SU-DHL-6 (cell line): Measurements from ENCODE around the gene RYR2.

Source experiments
- H2AFZ ChIP-seq: fragments of 200-600 bp; sonication (generic); 2 replicates; pipeline ENCODE4 v1.6.1; 2014; ENCODE audit warnings: low read depth, mild to moderate bottlenecking, moderate library complexity, mixed read lengths, antibody characterized with exemption, low read length; ENCODE audit not compliant: severe bottlenecking
- H3F3A ChIP-seq: fragments of 200-600 bp; shearing (Covaris generic); 2 replicates; pipeline ENCODE4 v1.6.0; 2016; ENCODE audit warnings: antibody characterized with exemption, mild to moderate bottlenecking; ENCODE audit not compliant: insufficient read depth
- H3K27ac ChIP-seq: fragments of 200-600 bp; sonication (generic); 2 replicates; pipeline ENCODE4 v1.5.1; 2016; ENCODE audit warnings: low read depth, mild to moderate bottlenecking, low read length, moderate library complexity, mixed read lengths
- H3K27me3 ChIP-seq: fragments of 200-600 bp; sonication (generic), shearing (Covaris generic); 2 replicates; pipeline ENCODE4 v1.6.0; 2014; ENCODE audit warnings: mild to moderate bottlenecking, low read length
- H3K36me3 ChIP-seq: fragments of 200-600 bp; sonication (generic); 2 replicates; pipeline ENCODE4 v1.6.1; 2014; ENCODE audit warnings: mild to moderate bottlenecking, low read length, mixed read lengths
- H3K4me2 ChIP-seq: fragments of 300-600, 200-600 bp; shearing (Covaris generic), sonication (generic); 2 replicates; pipeline ENCODE4 v1.6.0; 2014; ENCODE audit warnings: low read length, low read depth, mild to moderate bottlenecking; ENCODE audit not compliant: poor library complexity, severe bottlenecking
- H3K4me3 ChIP-seq: fragments of 200-600 bp; sonication (generic); 2 replicates; pipeline ENCODE4 v1.5.1; 2014; ENCODE audit warnings: antibody characterized with exemption, low read length, mild to moderate bottlenecking, mixed read lengths; ENCODE audit not compliant: insufficient read depth, poor library complexity, severe bottlenecking
- H3K79me2 ChIP-seq: fragments of 200-600 bp; sonication (generic); 2 replicates; pipeline ENCODE4 v1.6.1; 2014; ENCODE audit warnings: mild to moderate bottlenecking, low read length, moderate library complexity; ENCODE audit not compliant: insufficient read depth
- H3K9ac ChIP-seq: fragments of 200-600 bp; sonication (generic); 2 replicates; pipeline ENCODE4 v1.7.0; 2014; ENCODE audit warnings: mild to moderate bottlenecking, low read length
- H3K9me2 ChIP-seq: fragments of 200-600 bp; sonication (generic); replicated peaks from 2 replicates; pipeline ENCODE4 v1.6.1; 2014; ENCODE audit warnings: low read length; ENCODE audit not compliant: insufficient read depth
- H3K9me3 ChIP-seq: fragments of 200-600 bp; sonication (generic); 2 replicates; pipeline ENCODE4 v1.6.1; 2014; ENCODE audit warnings: low read length, mixed read lengths; ENCODE audit not compliant: insufficient read depth
- H4K20me1 ChIP-seq: fragments of 200-600 bp; sonication (generic); 2 replicates; pipeline ENCODE4 v1.6.1; 2014; ENCODE audit warnings: low read depth, mild to moderate bottlenecking, antibody characterized with exemption, low read length, moderate library complexity, mixed read lengths
- EZH2phosphoT487 ChIP-seq: fragments of 200-600 bp; sonication (generic), shearing (Covaris generic); conservative IDR thresholded peaks from 2 replicates; pipeline ENCODE4 v1.6.1; 2018; ENCODE audit warnings: mild to moderate bottlenecking, antibody characterized with exemption, low read length, moderate library complexity, mixed read lengths
- TF ChIP-seq, protein P1 (sequence below): fragments of 200-600 bp; sonication (generic); IDR thresholded peaks from one replicate; pipeline ENCODE4 v1.5.1; 2017; ENCODE audit warnings: antibody characterized with exemption, mild to moderate bottlenecking, low read length, moderate library complexity; ENCODE audit not compliant: insufficient read depth, poor library complexity, severe bottlenecking

RYR2 gene

DNA sequence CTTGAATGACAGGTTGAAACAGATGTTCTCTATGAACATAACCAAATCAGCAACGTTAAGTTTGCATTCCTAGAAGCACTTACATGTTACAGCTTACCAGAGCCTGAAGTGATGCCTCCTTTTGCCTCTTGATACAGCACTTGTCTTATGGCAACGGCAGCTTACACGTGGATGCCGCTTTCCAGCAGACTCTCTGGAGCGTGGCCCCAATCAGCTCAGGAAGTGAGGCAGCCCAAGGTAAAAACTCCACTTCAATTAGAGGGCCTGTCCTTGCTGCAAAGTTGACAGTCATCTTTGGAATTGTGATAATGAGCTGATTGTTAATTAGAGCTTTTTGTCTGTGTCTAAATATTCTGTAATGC lies 345.1 kb downstream of the RYR2 start:
- Histone ChIP-seq H3K79me2 (no peaks in the 10 kb centered on the region), H2AFZ (no peak overlapping the region), H4K20me1 (no peaks in the 10 kb centered on the region), H3K9ac (no peak overlapping the region), H3K27ac (no peak overlapping the region), H3K9me3 (no peaks in the 10 kb centered on the region), H3K4me3 (no peak overlapping the region), H3K27me3 (no peaks in the 10 kb centered on the region), H3F3A (no peaks in the 10 kb centered on the region), H3K9me2 (no peaks in the 10 kb centered on the region), H3K4me2 (no peak overlapping the region), H3K36me3 (no peaks in the 10 kb centered on the region)
- no peak for TF ChIP-seq EZH2phosphoT487

DNA sequence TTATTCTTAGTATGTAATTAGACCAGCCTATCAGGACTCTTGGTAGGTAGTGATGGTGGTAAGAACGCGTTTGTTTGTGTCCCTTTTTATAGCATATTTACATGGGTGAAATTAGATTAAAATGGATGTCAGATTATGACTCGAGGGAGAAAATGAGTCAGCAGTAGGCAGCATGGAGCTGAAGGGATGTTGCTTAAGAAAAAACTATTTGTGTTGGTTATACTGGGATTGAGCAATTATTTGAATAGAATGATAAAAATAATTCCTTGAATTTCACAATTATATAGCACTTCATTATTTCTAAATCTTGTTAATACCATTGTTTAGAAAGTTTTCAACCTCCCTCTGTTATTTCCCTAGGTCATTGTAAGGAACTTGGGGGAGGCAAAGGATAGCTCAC lies 348.8 kb downstream of the RYR2 start:
- Histone ChIP-seq H3F3A (no peaks in the 10 kb centered on the region), H3K9me2 (no peaks in the 10 kb centered on the region), H3K27me3 (no peaks in the 10 kb centered on the region), H4K20me1 (no peaks in the 10 kb centered on the region), H3K36me3 (no peaks in the 10 kb centered on the region), H3K9ac (no peak overlapping the region), H3K79me2 (no peaks in the 10 kb centered on the region), H3K27ac (no peak overlapping the region), H3K4me2 (no peak overlapping the region), H3K4me3 (no peak overlapping the region), H3K9me3 (no peaks in the 10 kb centered on the region), H2AFZ (no peak overlapping the region)
- TF ChIP-seq EZH2phosphoT487, result no peak
- TF ChIP-seq, protein P1, sequence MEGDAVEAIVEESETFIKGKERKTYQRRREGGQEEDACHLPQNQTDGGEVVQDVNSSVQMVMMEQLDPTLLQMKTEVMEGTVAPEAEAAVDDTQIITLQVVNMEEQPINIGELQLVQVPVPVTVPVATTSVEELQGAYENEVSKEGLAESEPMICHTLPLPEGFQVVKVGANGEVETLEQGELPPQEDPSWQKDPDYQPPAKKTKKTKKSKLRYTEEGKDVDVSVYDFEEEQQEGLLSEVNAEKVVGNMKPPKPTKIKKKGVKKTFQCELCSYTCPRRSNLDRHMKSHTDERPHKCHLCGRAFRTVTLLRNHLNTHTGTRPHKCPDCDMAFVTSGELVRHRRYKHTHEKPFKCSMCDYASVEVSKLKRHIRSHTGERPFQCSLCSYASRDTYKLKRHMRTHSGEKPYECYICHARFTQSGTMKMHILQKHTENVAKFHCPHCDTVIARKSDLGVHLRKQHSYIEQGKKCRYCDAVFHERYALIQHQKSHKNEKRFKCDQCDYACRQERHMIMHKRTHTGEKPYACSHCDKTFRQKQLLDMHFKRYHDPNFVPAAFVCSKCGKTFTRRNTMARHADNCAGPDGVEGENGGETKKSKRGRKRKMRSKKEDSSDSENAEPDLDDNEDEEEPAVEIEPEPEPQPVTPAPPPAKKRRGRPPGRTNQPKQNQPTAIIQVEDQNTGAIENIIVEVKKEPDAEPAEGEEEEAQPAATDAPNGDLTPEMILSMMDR, result no peak

DNA sequence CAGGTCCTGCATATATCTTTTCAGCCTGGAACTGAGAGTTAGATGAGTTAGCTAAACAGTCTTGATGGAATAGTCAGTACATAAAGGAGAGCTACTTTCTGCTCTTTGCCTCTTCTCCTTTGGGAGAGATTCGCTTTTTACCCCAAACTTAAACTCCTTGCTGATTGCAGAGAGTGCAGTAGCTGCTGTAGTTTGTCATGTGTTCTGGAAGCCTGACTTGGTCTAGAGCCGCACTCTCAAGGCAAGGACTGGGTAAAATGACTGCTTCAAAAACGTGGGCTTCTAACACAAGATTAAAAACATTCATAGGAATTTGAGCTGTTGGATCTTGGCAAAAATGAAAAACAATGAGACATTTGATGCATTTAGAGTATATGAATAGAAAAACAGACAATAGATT lies 351.6 kb downstream of the RYR2 start:
- no peak overlapping the region for H3K4me2 ChIP-seq
- no peak overlapping the region for H3K9ac ChIP-seq

DNA sequence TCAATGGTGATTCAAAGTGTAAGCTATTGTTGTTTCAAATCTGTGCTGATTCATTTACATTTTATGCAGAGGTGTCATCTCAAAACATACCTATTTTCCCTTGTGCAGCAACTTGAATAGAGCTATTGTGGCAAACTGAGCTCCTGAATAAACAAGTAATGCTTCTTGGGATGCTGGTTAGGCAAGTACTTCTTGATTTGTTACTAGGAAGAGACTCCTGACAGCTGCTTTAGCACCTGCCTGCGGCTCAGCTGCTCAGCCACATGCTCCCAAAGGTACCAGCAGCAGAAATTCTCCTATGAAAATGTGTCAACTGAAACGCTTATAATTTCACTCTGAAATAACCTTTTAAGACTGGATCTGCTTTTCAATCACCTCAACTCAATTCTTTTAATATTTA lies 352.3 kb downstream of the RYR2 start:
- no peak overlapping the region for H3K9ac ChIP-seq
- no peak overlapping the region for H3K4me2 ChIP-seq
- H4K20me1 ChIP-seq, result no peaks in the 10 kb centered on the region
- no peaks in the 10 kb centered on the region for H3K79me2 ChIP-seq
- TF ChIP-seq, protein P1, result no peak
- TF ChIP-seq EZH2phosphoT487, result no peak
- no peaks in the 10 kb centered on the region for H3K9me3 ChIP-seq
- H3F3A ChIP-seq, result no peaks in the 10 kb centered on the region
- no peaks in the 10 kb centered on the region for H3K9me2 ChIP-seq
- H3K27me3 ChIP-seq, result no peaks in the 10 kb centered on the region
- H3K36me3 ChIP-seq, result no peaks in the 10 kb centered on the region
- no peak overlapping the region for H2AFZ ChIP-seq
- no peak overlapping the region for H3K27ac ChIP-seq
- H3K4me3 ChIP-seq, result no peak overlapping the region

More for the DNA sequence above, 351.6 kb downstream of the RYR2 start:
- Histone ChIP-seq H3K36me3 (no peaks in the 10 kb centered on the region), H3K4me3 (no peak overlapping the region), H3F3A (no peaks in the 10 kb centered on the region), H3K27me3 (no peaks in the 10 kb centered on the region), H3K9me3 (no peaks in the 10 kb centered on the region), H3K9me2 (no peaks in the 10 kb centered on the region), H2AFZ (no peak overlapping the region), H3K27ac (no peak overlapping the region), H3K79me2 (no peaks in the 10 kb centered on the region), H4K20me1 (no peaks in the 10 kb centered on the region)
- TF ChIP-seq, protein P1, result no peak
- no peak for TF ChIP-seq EZH2phosphoT487
